Right cardiac atrium (tissue), 5 donors: ENCODE measurements around the gene TTC19. TPM values are rescaled to one million over a fixed set of nuclear protein-coding genes. Genes with fewer than 3 reads are reported as not detected.

Experiments used
- ATAC-seq, 2 donors: fragments of 200-7000 bp; cut with Tn5 transposase; one replicate each; pipeline versions ENCODE4 v1.8.0 to v1.9.1; 2020; ENCODE audit warnings: moderate library complexity in 2 of 2, mild to moderate bottlenecking in 1 of 2
- DNase-seq, 3 donors: peaks; one replicate each; pipeline ENCODE4 v3.0.0-alpha.2; 2020
- H3K27ac ChIP-seq: one replicate; pipeline ENCODE4 v1.5.1; 2013; ENCODE audit warnings: mild to moderate bottlenecking, low read length, control low read depth, moderate library complexity
- H3K27me3 ChIP-seq: one replicate; pipeline ENCODE4 v1.6.1; 2013; ENCODE audit not compliant: control insufficient read depth, insufficient read depth
- H3K4me1 ChIP-seq: one replicate; pipeline ENCODE4 v1.6.1; 2013; ENCODE audit warnings: low read length; ENCODE audit not compliant: control insufficient read depth, insufficient read depth
- H3K4me3 ChIP-seq: one replicate; pipeline ENCODE4 v1.5.1; 2013; ENCODE audit warnings: low read length, control low read depth
- H3K9me3 ChIP-seq: one replicate; pipeline ENCODE4 v1.6.1; 2013; ENCODE audit warnings: low read length; ENCODE audit not compliant: control insufficient read depth
- WGBS: extraction: QIAGEN DNeasy Blood & Tissue Kit; methylation state at CpG from one replicate; pipeline ENCODE4 v1.1.7; 2013; 5-methylcytosine and 5-hydroxymethylcytosine counted together
- intact Hi-C, 4 donors: fragments of 100-400 bp; cut with DNase I; formaldehyde crosslinking; loops; one replicate each; pipeline versions ENCODE4 v1.11.0 to v1.14.0; 2022 to 2023
- polyA plus RNA-seq: library from polyadenylated mRNA; stranded (reverse); fragments of 200-250 nt; gene quantifications from one replicate; pipeline ENCODE4 v1.2.3, GENCODE V29; 2013
- total RNA-seq, 4 donors: library from RNA; stranded (reverse); fragmentation: NEBNext Ultra II Directional; extraction: Animal tissue kit (Norgen Biotek cat#: 25700); gene quantifications; one replicate each; pipeline ENCODE4 v1.2.1, GENCODE V29; 2021
- donor health status: healthy with polysubstance abuse.
- donor health status: DM: no; HTN: yes; CAD: no.
- donor health status: DM: no; HTN: no; CAD: no.
- donor health status: DM: no; HTN: yes; CAD: no; lungs with severe emphysema.
- donor health status: DM: yes; HTN: yes; CAD: no.

Gene TTC19
- total and polyA plus RNA-seq, 5 donors = 17.1 to 31.8 (median 26.2) TPM

GRCh38 chr17:16072031-16072430 is 72.4 kb downstream of the TTC19 start:
- intact Hi-C loops = no loop called here
- H3K27me3 ChIP-seq = no peaks in the 10 kb centered on the region
- DNase-seq (no peak), ATAC-seq (no peak)
- no peak overlapping the region for H3K4me3 ChIP-seq
- WGBS = 94% methylated on average over 1 of the region's 1 CpG
- H3K27ac ChIP-seq = no peak overlapping the region
- H3K4me1 ChIP-seq = no peaks in the 10 kb centered on the region
- H3K9me3 ChIP-seq = no peaks in the 10 kb centered on the region

GRCh38 chr17:16073845-16074244 is 74.2 kb downstream of the TTC19 start:
- H3K4me1 ChIP-seq = no peaks in the 10 kb centered on the region
- 90% methylated on average over 4 of the region's 4 CpGs for WGBS
- intact Hi-C loops = no loop called here
- H3K27ac ChIP-seq = no peak overlapping the region
- H3K27me3 ChIP-seq = no peaks in the 10 kb centered on the region
- ATAC-seq = no peak
- H3K9me3 ChIP-seq = no peaks in the 10 kb centered on the region
- no peak overlapping the region for H3K4me3 ChIP-seq
- DNase-seq = no peak

GRCh38 chr17:16074423-16074822 is 74.8 kb downstream of the TTC19 start:
- no peaks in the 10 kb centered on the region for H3K9me3 ChIP-seq
- ATAC-seq (no peak), DNase-seq (no peak)
- no peak overlapping the region for H3K4me3 ChIP-seq
- H3K4me1 ChIP-seq = no peaks in the 10 kb centered on the region
- no peak overlapping the region for H3K27ac ChIP-seq
- WGBS = 94% methylated on average over 3 of the region's 3 CpGs
- no peaks in the 10 kb centered on the region for H3K27me3 ChIP-seq
- intact Hi-C loops = no loop called here

- ATAC-seq (no peak), DNase-seq (no peak)
- Histone ChIP-seq H3K9me3 (no peaks in the 10 kb centered on the region), H3K4me1 (no peaks in the 10 kb centered on the region), H3K27me3 (no peaks in the 10 kb centered on the region), H3K27ac (no peak overlapping the region), H3K4me3 (no peak overlapping the region)
- intact Hi-C loops = no loop called here
- WGBS = 95% methylated on average over 5 of the region's 5 CpGs
Measured at GRCh38 chr17:16075949-16076348, 76.3 kb downstream of the TTC19 start.

Other genes starting within 250 kb of the TTC19 start
- gene ADORA2B, start 54.7 kb upstream of the TTC19 start, total RNA-seq = under 1 TPM; 0.28 to 0.64 (median 0.42) TPM
- 0.38 TPM for gene ADORA2B, start 54.7 kb upstream of the TTC19 start, polyA plus RNA-seq
- 10 to 100 TPM; 21.9 to 33.3 (median 29.8) TPM for gene ZSWIM7, start 120 bp upstream of the TTC19 start, total RNA-seq
- 45.2 TPM for gene ZSWIM7, start 120 bp upstream of the TTC19 start, polyA plus RNA-seq
- 10 to 100 TPM; 57.5 to 73.0 (median 69.8) TPM for gene NCOR1, start 215.7 kb downstream of the TTC19 start, total RNA-seq
- 28.2 TPM for gene NCOR1, start 215.7 kb downstream of the TTC19 start, polyA plus RNA-seq
- gene PIGL, start 217.4 kb downstream of the TTC19 start, total RNA-seq = 10 to 100 TPM; 10.9 to 16.7 (median 12.2) TPM
- gene PIGL, start 217.4 kb downstream of the TTC19 start, polyA plus RNA-seq = 9.6 TPM